KG1 (cell line): ENCODE measurements around the gene ZC3H7B.
"Not testable (repeated sequence)": the region's sequence is repeated elsewhere in the genome, so short reads cannot be mapped to it uniquely, and the experiment has no call there.

Experiments
- DNase-seq: peaks from one replicate; lab custom pipeline; 2025; lab: John Stamatoyannopoulos, UW

ZC3H7B gene

GRCh38 chr22:41382610-41383009, 81.3 kb downstream of the ZC3H7B start:
- no peak for DNase-seq

- no peak for DNase-seq
Observed at GRCh38 chr22:41383085-41383484, 81.8 kb downstream of the ZC3H7B start.

DNA sequence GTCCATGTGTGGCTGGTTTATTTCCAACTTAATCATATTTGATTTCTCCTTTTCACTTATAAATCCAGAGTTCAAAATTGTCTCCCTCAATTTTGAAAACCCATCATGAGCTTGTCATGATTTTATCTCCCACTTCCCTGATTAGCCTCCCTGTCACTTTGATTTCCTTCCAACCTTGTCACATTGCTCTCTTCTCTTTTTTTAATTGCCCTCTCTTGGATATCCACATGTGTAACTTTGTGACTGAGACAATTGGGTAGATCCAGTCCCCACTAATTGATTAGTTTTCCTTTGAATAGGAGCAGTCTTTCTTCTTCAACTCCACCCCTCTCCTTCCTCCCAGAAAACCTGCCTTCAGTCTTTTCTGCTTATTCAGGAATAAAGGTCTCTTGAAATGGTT, 82.8 kb downstream of the ZC3H7B start:
- DNase-seq: no peak

GRCh38 chr22:41387341-41387740, 86.0 kb downstream of the ZC3H7B start:
- DNase-seq: no peak

DNA sequence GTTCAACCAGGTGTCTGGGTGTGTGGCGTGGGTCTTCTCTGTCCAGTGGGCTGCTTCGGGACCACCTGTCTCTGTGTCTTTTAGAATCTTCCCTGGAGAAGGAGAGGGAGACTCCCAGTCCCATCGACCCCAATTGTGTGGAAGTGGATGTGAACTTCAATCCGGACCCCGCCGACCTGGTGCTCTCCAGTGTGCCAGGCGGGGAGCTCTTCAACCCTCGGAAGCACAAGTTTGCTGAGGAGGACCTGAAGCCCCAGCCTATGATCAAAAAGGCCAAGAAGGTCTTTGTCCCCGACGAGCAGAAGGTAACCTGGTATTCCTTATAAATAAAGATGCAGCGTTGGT, 92.7 kb downstream of the ZC3H7B start:
- no peak for DNase-seq

DNA sequence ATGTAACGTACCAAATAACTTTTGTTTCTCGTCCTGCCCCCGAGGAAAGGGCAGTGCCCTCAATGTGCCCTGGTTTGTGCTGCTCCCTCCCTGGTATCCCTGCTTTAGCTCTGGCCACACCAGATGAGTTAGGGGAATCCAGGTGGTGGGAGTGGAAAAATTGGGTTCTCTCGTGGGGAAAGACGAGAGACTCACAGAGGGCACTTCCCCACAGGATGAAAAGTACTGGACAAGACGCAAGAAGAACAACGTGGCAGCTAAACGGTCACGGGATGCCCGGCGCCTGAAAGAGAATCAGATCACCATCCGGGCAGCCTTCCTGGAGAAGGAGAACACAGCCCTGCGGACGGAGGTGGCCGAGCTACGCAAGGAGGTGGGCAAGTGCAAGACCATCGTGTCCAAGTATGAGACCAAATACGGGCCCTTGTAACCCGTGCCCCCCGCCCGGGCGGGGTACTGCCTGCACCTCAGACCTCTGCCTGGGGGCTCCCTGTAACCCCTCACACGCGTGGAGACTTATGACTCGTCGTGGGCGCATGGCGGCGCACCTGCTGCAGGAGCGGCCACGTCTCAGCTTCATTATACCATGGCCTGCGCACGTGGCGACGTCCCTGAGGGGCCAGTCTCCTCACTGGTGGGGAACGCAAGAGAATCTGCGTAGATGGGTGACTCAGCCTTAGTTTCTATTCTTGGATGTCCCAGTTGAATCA, 94.4 kb downstream of the ZC3H7B start:
- DNase-seq: no peak

- DNase-seq: no peak
Observed at GRCh38 chr22:41397143-41397811, 96.0 kb downstream of the ZC3H7B start.

DNA sequence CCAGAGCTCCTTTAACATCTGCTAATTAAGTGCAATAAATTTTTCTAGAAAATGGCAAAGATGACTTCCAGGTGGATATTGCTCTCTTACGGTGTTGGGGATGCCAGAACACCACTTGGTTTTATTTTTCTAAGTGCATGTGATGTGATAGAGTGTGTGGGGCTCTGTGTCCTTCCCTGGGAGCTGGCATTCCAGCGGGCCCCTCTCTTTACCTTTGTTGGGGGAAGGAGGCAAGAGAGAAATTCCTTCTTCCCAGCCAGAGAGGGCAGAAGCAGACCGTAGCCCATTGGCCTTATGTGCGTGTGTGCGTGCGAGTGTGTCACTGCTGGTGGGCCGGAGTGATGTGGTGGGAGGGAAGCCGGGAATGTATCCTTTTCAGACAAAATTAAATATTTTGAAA, 97.6 kb downstream of the ZC3H7B start:
- no peak for DNase-seq

- DNase-seq: no peak
Observed at GRCh38 chr22:41401781-41402648, 100.7 kb downstream of the ZC3H7B start.

DNA sequence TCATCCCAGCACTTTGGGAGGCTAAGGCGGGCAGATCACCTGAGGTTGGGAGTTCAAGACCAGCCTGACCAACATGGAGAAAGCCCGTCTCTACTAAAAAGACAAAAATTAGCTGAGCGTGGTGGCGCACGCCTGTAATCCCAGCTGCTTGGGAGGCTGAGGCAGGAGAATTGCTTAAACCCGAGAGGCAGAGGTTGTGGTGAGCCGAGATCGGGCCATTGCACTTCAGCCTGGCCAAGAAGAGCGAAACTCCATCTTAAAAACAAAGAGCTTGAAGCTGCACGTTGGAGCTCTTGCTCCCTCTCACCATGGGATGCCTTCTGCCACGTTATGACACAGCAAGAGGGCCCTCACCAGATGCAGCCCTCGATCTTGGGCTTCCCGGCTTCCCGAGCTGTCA, 101.5 kb downstream of the ZC3H7B start:
- DNase-seq: not testable (repeated sequence)

DNA sequence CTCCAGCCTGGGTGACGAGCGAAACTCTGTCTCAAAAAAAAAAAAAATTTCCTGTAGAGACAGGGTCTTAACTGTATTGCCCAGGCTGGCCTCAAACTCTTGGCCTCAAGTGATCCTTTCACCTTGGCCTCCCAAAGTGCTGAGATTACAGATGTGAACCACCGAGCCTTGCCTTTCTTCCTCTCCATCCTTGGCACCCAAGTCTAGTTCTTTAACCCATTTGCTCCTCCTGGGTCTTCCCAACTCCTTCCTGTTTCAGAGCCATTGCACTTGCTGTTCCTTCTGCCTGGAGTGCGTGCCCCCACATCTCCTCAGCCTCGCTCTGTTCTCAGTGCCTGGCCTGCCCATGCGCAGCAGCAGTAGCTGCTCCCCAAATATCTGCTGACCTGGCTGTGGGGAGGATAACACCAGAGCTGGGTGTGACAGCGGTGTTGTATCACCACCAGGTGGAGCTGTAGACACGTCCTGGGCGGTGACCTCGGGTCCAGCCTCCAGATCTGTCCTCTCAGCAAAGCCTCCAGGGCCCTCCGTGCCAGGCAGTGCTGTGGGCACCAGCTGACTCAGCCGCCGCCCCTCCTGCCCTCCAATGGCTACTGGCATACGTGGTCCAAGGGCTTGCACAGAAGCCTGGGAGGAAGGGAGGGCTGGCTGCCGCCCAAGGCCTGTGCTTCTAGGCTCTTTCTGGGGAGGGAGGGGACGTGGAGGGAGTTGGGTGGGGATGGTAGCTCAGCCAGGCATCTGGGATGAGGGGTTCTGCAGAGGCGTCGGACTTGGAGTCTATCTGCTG, 102.4 kb downstream of the ZC3H7B start:
- peak; percentile 33 for DNase-seq

DNA sequence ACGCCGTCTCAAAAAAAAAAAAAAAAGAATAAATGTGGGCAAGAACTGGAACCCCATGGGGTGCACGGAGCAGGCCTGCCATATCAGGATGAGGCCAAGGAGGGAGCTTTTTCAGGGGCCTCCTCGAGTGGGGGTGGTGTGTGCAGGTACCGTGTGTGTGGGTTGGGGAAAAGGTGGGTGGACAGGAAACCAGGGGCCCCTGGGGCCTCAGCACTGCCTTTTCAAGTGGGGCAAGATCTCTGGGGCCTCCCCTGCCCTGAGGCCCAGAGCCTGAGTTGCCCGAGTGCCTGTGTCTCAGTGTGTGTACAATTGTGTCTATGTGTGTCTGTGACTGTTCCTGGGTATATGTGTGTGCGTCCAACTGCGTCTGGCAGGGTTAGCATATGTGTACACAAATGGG, 104.3 kb downstream of the ZC3H7B start:
- DNase-seq: no peak

GRCh38 chr22:41406410-41406809, 105.1 kb downstream of the ZC3H7B start:
- no peak for DNase-seq

DNA sequence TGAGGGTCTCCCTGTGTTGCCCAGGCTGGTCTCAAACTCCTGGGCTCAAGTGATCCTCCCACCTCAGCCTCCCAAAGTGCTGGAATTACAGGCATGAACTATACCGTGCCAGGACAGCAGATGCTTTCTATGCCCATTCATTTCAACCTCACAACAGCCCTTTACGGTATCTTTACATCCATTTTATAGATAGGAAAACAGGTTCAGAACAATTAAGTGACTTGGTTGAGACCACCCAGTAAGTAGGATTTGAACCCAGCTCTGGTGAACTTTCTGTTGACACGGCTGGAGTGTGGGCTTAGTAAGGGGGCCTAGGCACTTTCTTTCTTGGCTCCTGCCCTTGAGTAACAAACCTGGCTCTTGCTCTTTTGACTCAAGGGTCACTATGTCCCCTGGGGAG, 106.1 kb downstream of the ZC3H7B start:
- DNase-seq: no peak

GRCh38 chr22:41408665-41409064, 107.3 kb downstream of the ZC3H7B start:
- no peak for DNase-seq
